GM21360 (cell line): Measurements from ENCODE around the gene TRAP1.
"Not testable (repeated sequence)": the region's sequence is repeated elsewhere in the genome, so short reads cannot be mapped to it uniquely, and the experiment has no call there.

Experiments used
- ATAC-seq: cut with Tn5 transposase; IDR thresholded peaks from one replicate; pipeline ENCODE4 v1.9.1; 2021; ENCODE audit warnings: mild to moderate bottlenecking, moderate library complexity; ENCODE audit not compliant: unreplicated experiment

TRAP1 gene

GRCh38 chr16:3714378-3714777 is 2.9 kb downstream of the TRAP1 start:
- not testable (repeated sequence) for ATAC-seq

- ATAC-seq: no peak
Measured at GRCh38 chr16:3713587-3714242, 3.6 kb downstream of the TRAP1 start.

DNA sequence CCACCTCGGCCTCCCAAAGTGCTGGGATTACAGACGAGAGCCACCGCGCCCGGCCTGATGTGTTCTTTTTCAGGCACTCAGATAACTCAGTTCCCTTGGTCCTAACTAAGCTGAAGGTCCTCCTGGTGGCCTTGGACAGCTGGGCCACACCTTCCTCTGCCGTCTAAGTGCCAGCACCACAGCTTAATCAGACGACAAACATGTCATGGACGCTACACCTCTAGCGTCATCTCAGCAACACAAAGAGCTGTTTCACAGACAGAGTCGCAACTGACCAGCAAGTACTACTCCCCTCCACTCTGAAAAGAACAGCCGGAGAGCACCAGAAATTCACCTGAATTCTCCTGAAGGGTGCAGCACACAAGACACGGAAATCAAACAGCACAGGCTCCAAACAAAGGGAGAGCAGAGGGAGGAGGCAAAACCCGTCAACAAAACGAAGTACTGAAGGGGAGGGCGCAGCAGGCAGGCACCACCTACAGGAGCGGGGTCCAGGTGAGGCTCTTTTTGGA is 4.4 kb downstream of the TRAP1 start:
- no peak for ATAC-seq

GRCh38 chr16:3706253-3707012 is 10.9 kb downstream of the TRAP1 start:
- no peak for ATAC-seq

GRCh38 chr16:3702082-3702481 is 15.2 kb downstream of the TRAP1 start:
- no peak for ATAC-seq

DNA sequence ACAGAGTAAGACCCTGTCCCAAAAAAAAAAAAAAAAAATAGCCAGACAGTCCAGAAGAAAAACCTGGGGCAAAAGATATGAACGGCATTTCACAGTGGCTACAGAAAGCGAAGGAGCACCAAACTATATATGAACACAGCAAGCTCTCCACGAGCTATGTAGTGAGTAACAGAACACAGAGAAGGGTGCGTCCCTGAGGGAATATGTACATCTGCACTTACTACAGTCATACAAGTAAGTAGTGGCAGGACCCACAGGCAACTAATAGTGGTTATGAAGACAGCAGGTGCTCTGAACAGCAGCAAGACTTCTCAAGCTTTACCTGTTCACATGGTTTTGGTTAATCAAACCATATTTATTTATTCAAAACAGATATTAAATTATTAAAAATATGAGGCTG is 15.8 kb downstream of the TRAP1 start:
- ATAC-seq: no peak

DNA sequence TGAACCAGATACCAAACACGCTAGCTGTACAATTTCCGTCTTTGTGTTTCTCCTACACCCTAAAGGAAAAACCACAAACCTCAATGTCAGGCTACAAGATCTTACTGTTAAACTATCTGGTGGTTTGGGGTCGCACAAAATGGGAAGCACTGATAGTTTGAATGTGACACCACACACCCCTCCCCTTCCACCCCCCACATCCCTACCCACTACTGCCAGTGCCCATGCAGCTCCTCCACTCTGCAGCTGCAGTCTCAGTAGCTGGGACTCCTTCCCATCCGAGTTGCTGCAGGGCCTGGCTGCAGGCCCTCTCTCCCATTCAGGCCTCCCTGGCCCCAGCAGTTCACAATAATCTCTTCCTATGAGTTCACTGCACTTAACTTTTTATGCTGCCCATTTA is 18.4 kb downstream of the TRAP1 start:
- ATAC-seq: no peak

- no peak for ATAC-seq
Measured at GRCh38 chr16:3696425-3697218, 20.7 kb downstream of the TRAP1 start.

DNA sequence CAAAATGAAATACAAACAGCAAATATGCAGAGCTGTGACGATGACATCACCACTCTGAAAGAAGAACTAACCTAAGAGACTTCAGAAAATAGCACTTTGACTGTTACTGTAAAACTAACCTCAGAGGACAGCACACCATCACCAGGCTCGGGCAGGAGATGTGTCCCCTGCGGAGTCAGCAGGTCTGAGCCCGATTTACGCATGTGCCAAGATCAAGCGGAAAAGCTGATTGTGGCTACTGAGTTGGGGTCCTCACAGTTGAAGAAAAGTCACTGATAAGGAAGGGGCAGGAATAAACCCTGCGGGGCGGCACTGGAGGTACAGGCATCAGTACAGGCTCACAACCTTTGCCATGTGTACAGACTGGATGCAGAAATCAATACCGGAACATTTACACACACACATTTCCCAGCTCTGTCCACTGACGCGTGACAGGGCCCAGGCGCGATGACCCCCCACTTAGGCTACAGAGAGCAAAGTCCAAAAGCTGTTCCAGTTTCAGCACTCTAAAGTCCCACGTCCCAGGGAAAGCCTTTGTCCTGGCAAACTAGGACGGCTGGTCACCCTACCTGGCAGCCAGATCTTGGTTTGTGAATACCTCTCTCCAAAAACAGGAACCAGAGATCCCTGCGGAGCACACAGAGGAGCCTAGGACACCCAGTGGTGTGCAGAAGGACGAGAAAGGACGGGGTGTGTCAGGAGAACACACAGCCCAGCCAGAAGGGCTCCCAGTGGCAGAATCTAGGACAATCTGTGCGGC is 21.5 kb downstream of the TRAP1 start:
- ATAC-seq: no peak

- no peak for ATAC-seq
Measured at GRCh38 chr16:3694051-3694450, 23.3 kb downstream of the TRAP1 start.

DNA sequence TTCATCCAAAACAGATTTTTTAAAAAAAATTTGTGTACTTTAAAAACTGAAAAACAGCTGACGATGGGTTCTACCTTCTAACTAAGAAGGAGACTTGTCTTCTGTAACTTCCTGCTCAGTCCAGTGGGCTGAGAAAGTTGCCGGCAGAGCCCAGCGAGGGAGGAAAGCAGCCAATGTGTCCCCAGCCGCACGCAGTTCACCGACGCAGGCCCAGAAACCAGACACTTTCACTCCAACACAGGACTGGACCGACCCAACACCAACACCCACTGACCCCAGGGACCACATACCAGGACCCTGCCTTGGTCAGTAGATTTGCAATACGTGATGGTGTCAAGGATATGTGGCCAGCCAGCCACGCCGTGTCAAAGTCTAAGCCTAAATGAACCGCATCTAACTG is 25.6 kb downstream of the TRAP1 start:
- no peak for ATAC-seq

GRCh38 chr16:3690980-3691720 is 26.2 kb downstream of the TRAP1 start:
- no peak for ATAC-seq

DNA sequence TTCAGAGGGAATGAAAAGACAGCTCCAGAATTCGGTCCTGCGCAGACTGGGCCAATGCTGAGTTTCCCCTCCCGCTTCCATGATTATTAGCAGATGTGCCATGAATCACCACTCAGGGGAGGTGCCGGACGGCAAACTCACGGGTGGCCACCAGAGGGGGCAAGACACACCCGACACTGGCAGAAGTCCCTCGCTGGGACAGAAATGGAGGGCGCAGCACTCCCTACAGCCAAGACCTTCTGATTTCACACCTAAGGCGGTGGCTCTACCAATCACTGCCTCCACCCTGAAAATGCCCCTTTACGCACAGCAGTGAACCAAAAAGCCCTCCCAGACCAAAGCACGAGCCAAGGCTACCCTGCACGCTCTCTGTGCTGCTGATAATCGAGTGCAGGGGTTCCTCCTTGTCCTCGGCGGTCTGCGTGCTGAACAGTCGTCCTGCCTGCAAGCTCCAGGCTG is 26.8 kb downstream of the TRAP1 start:
- peak; percentile 70 for ATAC-seq

GRCh38 chr16:3689731-3690130 is 27.6 kb downstream of the TRAP1 start:
- ATAC-seq: no peak

- ATAC-seq: no peak
Measured at GRCh38 chr16:3687792-3688191, 29.5 kb downstream of the TRAP1 start.

GRCh38 chr16:3687021-3687420 is 30.3 kb downstream of the TRAP1 start:
- no peak for ATAC-seq

- no peak for ATAC-seq
Measured at GRCh38 chr16:3681206-3681605, 36.1 kb downstream of the TRAP1 start.

- ATAC-seq: no peak
Measured at GRCh38 chr16:3677994-3678393, 39.3 kb downstream of the TRAP1 start.

GRCh38 chr16:3675601-3676130 is 41.7 kb downstream of the TRAP1 start:
- no peak for ATAC-seq
